ENCODE results near the gene SLC25A22. TPM values are rescaled to one million over a fixed set of nuclear protein-coding genes. Genes with fewer than 3 reads are reported as not detected.

The SLC25A22 gene
- polyA plus RNA-seq, 1 donor: 14.6 TPM

- Histone ChIP-seq H3K27me3 (ENCODE audit: control insufficient read depth, insufficient read depth, low read length) (peaks cover 32% of the 10 kb centered on the region), H3K4me3 (ENCODE audit: low read length) (peak overlapping the region; percentile 96), H3K27ac (ENCODE audit: low read length) (no peak overlapping the region), H3K9me3 (ENCODE audit: control insufficient read depth, low read depth, low read length) (peaks cover 3% of the 10 kb centered on the region), H3K4me1 (ENCODE audit: control insufficient read depth, insufficient read depth, low read length) (peaks cover 48% of the 10 kb centered on the region), H3K36me3 (ENCODE audit: control insufficient read depth, insufficient read depth, low read length) (peaks cover 40% of the 10 kb centered on the region)
- no peak for DNase-seq
- WGBS (ENCODE audit: insufficient coverage, low lambda C conversion rate): no CpG with 5 or more reads among the region's 27 CpGs
These were observed 43.9 kb upstream of the SLC25A22 start for GRCh38 chr11:841981-842369.

- Histone ChIP-seq H3K27me3 (ENCODE audit: control insufficient read depth, insufficient read depth, low read length) (peaks cover 20% of the 10 kb centered on the region), H3K27ac (ENCODE audit: low read length) (no peak overlapping the region), H3K4me1 (ENCODE audit: control insufficient read depth, insufficient read depth, low read length) (peaks cover 59% of the 10 kb centered on the region), H3K36me3 (ENCODE audit: control insufficient read depth, insufficient read depth, low read length) (peaks cover 53% of the 10 kb centered on the region), H3K9me3 (ENCODE audit: control insufficient read depth, low read depth, low read length) (peaks cover 3% of the 10 kb centered on the region), H3K4me3 (ENCODE audit: low read length) (no peak overlapping the region)
- no CpG with 5 or more reads among the region's 25 CpGs for WGBS (ENCODE audit: insufficient coverage, low lambda C conversion rate)
- no peak for DNase-seq
These were observed 42.0 kb upstream of the SLC25A22 start for GRCh38 chr11:839875-840617.

- Histone ChIP-seq H3K36me3 (ENCODE audit: control insufficient read depth, insufficient read depth, low read length) (peaks cover 56% of the 10 kb centered on the region), H3K27ac (ENCODE audit: low read length) (peak overlapping the region; percentile 61), H3K4me3 (ENCODE audit: low read length) (no peak overlapping the region), H3K27me3 (ENCODE audit: control insufficient read depth, insufficient read depth, low read length) (peaks cover 13% of the 10 kb centered on the region), H3K4me1 (ENCODE audit: control insufficient read depth, insufficient read depth, low read length) (peaks cover 60% of the 10 kb centered on the region), H3K9me3 (ENCODE audit: control insufficient read depth, low read depth, low read length) (peaks cover 3% of the 10 kb centered on the region)
- DNase-seq: no peak
- WGBS (ENCODE audit: insufficient coverage, low lambda C conversion rate): no CpG with 5 or more reads among the region's 5 CpGs
These were observed 41.2 kb upstream of the SLC25A22 start for GRCh38 chr11:839280-839623.

GRCh38 chr11:838441-839279 is 40.6 kb upstream of the SLC25A22 start:
- peak overlapping the region; percentile 61 for H3K27ac ChIP-seq (ENCODE audit: low read length)

DNA sequence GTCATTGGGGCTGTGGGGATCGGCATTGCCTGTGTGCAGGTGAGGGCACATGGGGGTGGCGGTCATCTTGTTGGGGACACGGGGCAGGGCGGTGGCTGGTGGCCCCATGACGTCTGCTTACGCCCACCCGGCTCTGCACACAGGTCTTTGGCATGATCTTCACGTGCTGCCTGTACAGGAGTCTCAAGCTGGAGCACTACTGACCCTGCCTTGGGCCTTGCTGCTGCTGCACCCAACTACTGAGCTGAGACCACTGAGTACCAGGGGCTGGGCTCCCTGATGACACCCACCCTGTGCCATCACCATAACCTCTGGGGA is 39.9 kb upstream of the SLC25A22 start:
- H3K36me3 ChIP-seq (ENCODE audit: control insufficient read depth, insufficient read depth, low read length): peaks cover 56% of the 10 kb centered on the region
- peaks cover 51% of the 10 kb centered on the region for H3K4me1 ChIP-seq (ENCODE audit: control insufficient read depth, insufficient read depth, low read length)
- WGBS (ENCODE audit: insufficient coverage, low lambda C conversion rate): no CpG with 5 or more reads among the region's 8 CpGs
- H3K4me3 ChIP-seq (ENCODE audit: low read length): no peak overlapping the region
- no peaks in the 10 kb centered on the region for H3K9me3 ChIP-seq (ENCODE audit: control insufficient read depth, low read depth, low read length)
- no peak for DNase-seq
- peak overlapping the region; percentile 13 for H3K27ac ChIP-seq (ENCODE audit: low read length)
- H3K27me3 ChIP-seq (ENCODE audit: control insufficient read depth, insufficient read depth, low read length): no peaks in the 10 kb centered on the region

More at GRCh38 chr11:838441-839279, 40.6 kb upstream of the SLC25A22 start:
- Histone ChIP-seq H3K4me1 (ENCODE audit: control insufficient read depth, insufficient read depth, low read length) (peaks cover 56% of the 10 kb centered on the region), H3K36me3 (ENCODE audit: control insufficient read depth, insufficient read depth, low read length) (peaks cover 56% of the 10 kb centered on the region), H3K4me3 (ENCODE audit: low read length) (no peak overlapping the region), H3K9me3 (ENCODE audit: control insufficient read depth, low read depth, low read length) (peaks cover 3% of the 10 kb centered on the region), H3K27me3 (ENCODE audit: control insufficient read depth, insufficient read depth, low read length) (peaks cover 7% of the 10 kb centered on the region)
- WGBS (ENCODE audit: insufficient coverage, low lambda C conversion rate): no CpG with 5 or more reads among the region's 17 CpGs
- DNase-seq: peak; percentile 68 to 82

DNA sequence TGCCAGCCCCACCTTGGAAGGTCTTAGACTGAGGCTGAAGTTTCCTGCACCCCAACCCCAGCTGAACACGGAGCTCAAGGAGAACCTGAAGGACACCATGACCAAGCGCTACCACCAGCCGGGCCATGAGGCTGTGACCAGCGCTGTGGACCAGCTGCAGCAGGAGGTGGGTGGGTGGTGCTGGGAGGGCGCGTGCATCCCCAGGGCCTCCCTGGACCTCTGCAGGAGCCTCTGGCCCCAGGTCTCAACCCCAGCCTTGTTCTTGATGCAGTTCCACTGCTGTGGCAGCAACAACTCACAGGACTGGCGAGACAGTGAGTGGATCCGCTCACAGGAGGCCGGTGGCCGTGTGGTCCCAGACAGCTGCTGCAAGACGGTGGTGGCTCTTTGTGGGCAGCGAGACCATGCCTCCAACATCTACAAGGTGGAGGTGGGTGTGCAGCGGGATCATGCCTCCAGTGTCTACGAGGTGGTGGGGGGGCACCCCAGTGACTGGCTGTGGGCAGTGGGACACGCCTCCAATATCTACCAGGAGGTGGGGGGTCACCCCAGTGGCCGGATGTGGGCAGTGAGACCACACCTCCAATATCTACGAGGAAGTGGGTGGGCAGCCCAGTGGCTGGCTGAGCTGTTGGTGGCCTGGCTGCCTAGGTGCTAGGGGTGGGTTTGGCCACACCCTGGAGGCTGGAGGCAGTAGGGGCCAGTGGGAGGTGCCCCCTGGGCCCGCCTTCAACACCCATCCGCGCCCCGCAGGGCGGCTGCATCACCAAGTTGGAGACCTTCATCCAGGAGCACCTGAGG is 39.3 kb upstream of the SLC25A22 start:
- H3K9me3 ChIP-seq (ENCODE audit: control insufficient read depth, low read depth, low read length): no peaks in the 10 kb centered on the region
- no peak overlapping the region for H3K4me3 ChIP-seq (ENCODE audit: low read length)
- no peak for DNase-seq
- peaks cover 56% of the 10 kb centered on the region for H3K36me3 ChIP-seq (ENCODE audit: control insufficient read depth, insufficient read depth, low read length)
- H3K27ac ChIP-seq (ENCODE audit: low read length): no peak overlapping the region
- WGBS (ENCODE audit: insufficient coverage, low lambda C conversion rate): no CpG with 5 or more reads among the region's 22 CpGs
- H3K27me3 ChIP-seq (ENCODE audit: control insufficient read depth, insufficient read depth, low read length): no peaks in the 10 kb centered on the region
- H3K4me1 ChIP-seq (ENCODE audit: control insufficient read depth, insufficient read depth, low read length): peaks cover 53% of the 10 kb centered on the region

DNA sequence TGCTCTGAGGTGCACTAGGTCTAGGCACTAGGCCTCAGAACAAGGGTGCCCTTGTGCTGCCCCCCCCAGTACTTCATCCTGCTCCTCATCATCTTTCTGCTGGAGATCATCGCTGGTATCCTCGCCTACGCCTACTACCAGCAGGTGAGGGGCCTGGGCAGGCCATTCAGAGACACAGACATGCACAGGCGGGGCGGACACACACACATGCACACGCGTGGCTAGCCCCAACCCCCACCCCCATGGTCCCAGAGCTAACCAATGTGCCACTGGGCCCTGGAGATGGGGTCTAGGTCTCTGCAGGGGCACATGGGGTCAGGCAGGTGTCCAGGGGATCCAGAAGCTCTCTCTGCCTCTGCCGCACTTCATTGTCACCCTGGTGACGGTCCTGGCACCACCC is 38.6 kb upstream of the SLC25A22 start:
- no peak overlapping the region for H3K27ac ChIP-seq (ENCODE audit: low read length)
- no CpG with 5 or more reads among the region's 9 CpGs for WGBS (ENCODE audit: insufficient coverage, low lambda C conversion rate)
- H3K36me3 ChIP-seq (ENCODE audit: control insufficient read depth, insufficient read depth, low read length): peaks cover 56% of the 10 kb centered on the region
- no peak for DNase-seq
- no peaks in the 10 kb centered on the region for H3K9me3 ChIP-seq (ENCODE audit: control insufficient read depth, low read depth, low read length)
- H3K27me3 ChIP-seq (ENCODE audit: control insufficient read depth, insufficient read depth, low read length): peaks cover 6% of the 10 kb centered on the region
- no peak overlapping the region for H3K4me3 ChIP-seq (ENCODE audit: low read length)
- H3K4me1 ChIP-seq (ENCODE audit: control insufficient read depth, insufficient read depth, low read length): peaks cover 60% of the 10 kb centered on the region

- H3K4me3 ChIP-seq (ENCODE audit: low read length): no peak overlapping the region
- peaks cover 10% of the 10 kb centered on the region for H3K27me3 ChIP-seq (ENCODE audit: control insufficient read depth, insufficient read depth, low read length)
- no peak overlapping the region for H3K27ac ChIP-seq (ENCODE audit: low read length)
- no CpG with 5 or more reads among the region's 14 CpGs for WGBS (ENCODE audit: insufficient coverage, low lambda C conversion rate)
- DNase-seq: no peak
- H3K4me1 ChIP-seq (ENCODE audit: control insufficient read depth, insufficient read depth, low read length): peaks cover 61% of the 10 kb centered on the region
- H3K36me3 ChIP-seq (ENCODE audit: control insufficient read depth, insufficient read depth, low read length): peaks cover 56% of the 10 kb centered on the region
- H3K9me3 ChIP-seq (ENCODE audit: control insufficient read depth, low read depth, low read length): no peaks in the 10 kb centered on the region
These were observed 38.2 kb upstream of the SLC25A22 start for GRCh38 chr11:836274-836673.

DNA sequence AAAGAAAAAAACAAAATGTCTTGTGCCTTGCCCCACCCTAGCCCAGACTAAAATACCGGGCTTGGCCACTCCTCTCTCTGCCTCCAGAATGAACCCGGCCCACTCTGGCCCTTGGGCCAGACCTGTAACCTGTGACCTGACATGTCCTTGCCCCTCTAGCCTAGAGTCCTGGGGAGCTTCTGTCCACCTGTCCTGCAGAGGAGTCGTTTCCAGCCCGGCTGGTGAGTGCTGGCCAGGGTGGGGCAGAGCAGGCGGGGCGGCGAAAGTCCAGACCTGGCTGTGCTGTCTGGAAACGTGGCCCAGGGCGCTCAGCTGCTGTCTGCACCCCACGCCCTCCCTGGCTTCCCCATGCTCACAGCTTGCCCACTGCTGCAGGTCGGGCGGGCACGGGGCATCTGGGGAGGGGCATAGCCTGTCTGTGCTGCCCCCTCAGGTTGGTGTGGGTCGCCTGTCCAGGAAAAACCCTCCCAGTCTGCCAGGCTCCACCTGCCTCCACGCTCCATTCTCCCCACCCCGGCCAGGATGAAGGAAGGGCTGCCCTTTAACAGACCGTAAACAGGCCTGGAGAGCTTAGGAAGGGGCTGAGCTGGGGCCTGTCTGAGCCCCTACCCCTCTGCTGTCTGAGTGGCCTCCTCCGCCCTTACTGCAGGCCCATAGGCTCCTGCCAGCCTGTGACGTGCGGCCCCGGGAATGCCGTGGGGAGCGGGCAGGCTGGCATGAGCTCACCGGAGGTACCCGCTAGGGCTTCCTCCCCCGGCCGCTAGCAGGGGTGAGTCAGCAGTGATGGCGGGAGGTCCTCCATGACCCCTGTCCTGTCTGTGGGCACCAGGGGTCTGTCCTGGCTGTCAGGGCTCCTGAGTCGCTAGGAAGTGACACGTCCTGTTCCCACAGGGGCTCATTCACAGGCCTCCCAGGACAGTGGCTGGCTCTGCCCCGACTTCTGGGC is 36.6 kb upstream of the SLC25A22 start:
- Histone ChIP-seq H3K4me3 (ENCODE audit: low read length) (peak overlapping the region; percentile 85), H3K27ac (ENCODE audit: low read length) (peak overlapping the region; percentile 89), H3K9me3 (ENCODE audit: control insufficient read depth, low read depth, low read length) (no peaks in the 10 kb centered on the region), H3K27me3 (ENCODE audit: control insufficient read depth, insufficient read depth, low read length) (peaks cover 27% of the 10 kb centered on the region), H3K36me3 (ENCODE audit: control insufficient read depth, insufficient read depth, low read length) (peaks cover 41% of the 10 kb centered on the region), H3K4me1 (ENCODE audit: control insufficient read depth, insufficient read depth, low read length) (peaks cover 69% of the 10 kb centered on the region)
- DNase-seq: peak; percentile 79 to 87
- WGBS (ENCODE audit: insufficient coverage, low lambda C conversion rate): no CpG with 5 or more reads among the region's 31 CpGs
